Stimulated activated naive CD4-positive, alpha-beta T cell (primary cell): Measurements from ENCODE around the gene TENM3.

Experiments used
- DNase-seq, 6 experiments: peaks; one replicate each; lab custom pipeline; 2025; lab: John Stamatoyannopoulos, UW

The TENM3 gene

DNA sequence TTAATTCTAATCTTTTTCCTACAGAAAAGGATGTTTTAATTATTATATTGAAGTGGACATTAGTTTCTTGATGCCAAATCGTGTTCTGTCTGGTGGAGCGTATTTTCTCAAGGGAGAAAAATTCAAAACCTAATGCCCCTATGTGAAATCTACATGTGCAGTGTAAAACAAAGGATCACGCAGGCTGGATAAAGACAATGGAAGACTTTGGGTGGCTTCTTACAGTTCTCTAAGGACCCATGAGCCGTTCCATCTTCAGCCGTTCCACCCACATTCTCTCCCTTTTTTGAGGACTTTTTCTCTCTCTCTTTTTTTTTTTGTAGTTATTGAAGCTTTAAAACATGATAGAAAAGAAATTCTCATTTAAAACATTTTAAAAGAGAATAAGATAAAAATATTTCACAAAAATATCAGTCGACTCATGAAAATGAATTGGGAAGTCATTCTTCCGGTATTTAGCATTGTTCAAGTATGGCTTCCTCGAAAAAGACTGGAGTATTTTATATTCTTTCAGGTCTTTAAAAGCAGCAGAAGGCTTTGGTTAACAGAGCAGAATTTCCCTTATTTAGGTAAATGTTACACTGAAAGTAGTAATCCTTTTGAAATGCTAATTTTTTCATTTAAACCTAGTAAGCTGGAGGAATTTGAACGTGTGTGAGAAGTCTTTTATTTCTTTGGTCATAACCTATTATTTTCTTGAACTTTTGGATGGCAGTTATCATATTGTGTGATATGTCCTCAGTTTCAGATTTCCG lies 11.0 kb downstream of the TENM3 start:
- DNase-seq, result no peak

DNA sequence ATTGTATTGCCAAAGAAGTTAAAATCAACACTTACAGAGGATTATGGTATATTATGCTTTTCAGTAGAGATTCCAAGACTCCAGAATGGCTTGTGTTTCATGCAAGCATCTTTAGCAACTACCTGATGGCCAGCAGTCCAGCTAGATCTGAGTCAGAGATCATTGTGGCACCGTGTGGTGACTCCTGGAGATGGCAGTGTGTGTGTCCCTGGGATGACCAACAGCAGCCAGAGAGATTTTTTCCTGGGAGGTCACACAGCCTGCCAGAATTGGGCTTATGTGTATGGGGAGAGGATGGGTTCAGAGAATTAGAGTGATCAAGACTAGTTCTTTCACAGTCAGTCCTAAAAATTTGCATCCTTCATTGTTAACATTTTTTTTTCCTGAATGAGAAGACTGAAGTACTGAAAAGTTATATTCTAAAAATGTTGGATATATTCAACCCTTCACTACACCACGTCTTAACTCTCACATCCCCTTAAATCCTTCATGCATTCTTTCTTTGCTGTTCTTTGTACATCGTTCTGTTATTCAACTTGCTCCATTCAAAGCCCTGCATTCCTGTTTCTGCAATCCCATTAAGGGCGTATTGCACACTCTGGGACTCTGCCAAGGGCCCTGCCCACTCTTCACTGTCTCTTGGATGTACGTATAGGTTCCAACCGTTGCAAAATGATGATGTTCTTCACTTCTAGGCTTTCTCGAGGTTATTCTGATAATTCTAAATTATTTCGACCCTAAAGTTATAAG lies 12.4 kb downstream of the TENM3 start:
- DNase-seq, result no peak

DNA sequence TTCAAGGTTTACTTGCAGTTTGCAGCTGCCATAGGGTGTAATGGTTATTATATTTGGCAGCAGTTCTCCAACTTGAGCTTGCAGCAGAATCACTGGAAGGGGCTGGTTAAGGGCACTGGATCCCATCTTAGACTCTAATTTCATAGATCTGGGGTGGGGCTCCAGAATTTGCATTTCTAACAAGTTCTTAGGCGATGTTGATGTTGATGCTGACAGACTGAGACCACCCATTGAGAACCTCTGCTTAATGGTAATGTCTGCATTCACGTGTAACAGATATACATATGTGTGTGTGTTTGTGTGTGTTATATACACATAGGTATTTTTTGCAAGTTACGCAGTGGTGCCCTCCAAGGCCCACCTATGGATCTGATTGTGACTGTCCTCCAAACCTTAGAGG lies 13.8 kb downstream of the TENM3 start:
- DNase-seq, result no peak

DNA sequence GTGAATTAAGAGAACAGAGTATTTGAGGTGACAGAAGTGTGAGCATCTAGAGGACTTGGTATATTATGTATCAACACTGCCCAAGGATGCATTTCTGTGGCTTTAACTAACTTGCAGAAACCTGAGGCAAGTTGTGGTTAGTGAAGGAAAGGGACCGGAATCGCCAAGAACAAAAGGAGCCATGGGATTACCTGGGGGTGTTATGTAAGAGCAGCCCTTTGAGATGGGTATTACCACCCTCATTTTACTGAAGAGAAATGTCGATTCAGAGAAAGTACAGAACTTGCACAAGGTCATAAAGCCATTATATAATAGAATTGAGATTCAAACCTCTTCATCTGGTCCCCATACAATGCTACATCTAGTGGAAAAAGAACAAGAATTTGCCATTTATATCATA lies 14.3 kb downstream of the TENM3 start:
- DNase-seq, result no peak

DNA sequence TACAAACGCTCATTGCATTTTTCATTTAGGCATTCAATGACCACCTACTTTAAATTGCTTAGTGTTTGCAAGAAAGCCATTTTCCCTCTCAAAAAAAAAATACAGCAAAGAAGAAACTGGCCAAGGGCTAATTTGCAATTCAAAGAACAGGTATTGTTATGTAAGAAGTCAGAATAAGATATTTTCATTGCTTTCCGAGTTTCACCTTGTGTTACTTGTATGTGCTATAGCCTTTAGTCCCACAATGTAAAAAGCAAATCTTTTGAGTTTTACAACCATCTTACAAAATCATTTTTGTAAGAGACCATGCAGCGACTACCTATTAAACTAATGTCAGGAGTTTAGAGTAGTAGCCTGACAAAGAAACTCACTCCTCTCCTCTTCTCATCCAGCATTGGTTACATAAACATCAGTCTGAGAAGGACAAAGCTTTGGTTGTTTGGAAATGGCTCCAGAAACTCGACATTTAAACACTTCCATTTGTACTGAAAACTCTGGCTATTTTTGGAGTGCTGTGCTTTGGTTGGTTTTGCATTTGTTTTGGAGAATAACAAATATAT lies 15.3 kb downstream of the TENM3 start:
- DNase-seq, result no peak

DNA sequence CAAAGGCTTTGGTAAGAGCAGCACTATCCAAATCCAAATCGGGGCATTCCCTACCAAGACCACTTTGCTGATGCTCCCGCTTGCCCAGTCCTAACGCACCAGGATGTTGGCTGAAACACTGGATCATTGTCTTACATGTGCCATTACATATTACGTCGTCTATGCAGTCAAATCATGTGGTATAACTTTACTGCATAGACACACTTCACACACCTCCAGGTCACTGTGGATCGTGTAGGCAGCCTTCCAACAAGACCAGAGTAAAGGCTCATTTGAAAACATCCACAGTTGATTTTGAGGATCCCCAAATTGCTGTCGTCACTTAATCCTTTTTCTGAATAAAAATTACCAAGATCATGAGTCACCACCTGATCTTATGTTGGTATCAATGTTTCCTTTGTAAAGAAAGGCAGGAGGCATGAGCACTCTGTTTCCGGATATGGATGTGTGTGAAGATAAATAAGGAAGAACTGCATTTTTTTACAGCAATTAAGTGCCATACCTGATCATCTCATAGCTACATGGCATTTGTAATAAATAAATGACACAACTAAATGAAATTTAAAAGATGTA lies 18.5 kb downstream of the TENM3 start:
- DNase-seq, result no peak

DNA sequence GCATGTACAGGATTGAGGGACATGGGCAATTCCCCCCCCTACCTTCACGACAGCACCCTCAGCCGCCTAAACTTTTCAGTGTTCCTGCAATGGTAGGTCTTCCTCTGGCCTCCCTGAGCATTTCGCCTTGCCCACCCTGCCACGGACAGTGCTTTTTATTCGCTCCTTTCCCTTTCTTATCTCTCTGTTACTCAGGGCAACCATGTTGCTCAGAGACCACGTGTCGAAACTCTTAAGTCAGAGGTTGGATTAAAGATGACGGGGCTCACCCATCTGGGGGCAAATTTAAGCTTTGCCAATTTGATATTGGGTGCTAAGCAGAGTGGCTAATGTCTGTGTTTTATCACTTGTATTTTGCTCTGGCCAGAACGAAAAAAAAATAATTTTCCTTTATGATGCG lies 20.4 kb downstream of the TENM3 start:
- DNase-seq, result no peak

DNA sequence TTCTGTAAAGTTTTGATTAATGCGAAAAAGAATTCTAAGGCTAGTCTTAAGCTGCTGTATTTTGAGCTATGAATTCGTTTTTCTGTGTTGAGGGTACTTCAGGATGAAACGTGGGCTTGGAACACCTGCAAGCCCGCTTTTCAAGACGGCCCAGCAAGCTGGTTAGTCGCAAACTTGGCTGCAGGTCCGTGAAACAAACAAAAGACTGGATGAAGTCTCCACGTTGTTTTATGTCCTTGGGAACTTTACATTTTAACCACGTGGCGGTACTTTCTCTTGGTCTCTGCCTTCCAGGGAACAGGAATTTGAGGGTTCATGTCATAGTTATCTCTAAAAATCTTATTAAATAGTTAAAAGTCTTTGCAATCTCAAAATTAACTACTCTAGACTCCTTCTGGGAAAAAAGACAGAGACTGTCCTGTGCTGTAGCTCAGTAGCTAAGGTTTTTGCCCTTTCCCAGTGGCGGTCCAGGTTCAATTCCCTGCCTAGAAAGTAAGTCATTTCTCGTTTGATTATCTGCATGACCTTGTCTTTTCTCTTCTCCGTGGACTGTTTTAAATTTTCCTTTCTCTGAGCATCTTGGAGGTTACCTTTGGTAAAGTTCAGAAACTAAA lies 21.0 kb downstream of the TENM3 start:
- no peak for DNase-seq

DNA sequence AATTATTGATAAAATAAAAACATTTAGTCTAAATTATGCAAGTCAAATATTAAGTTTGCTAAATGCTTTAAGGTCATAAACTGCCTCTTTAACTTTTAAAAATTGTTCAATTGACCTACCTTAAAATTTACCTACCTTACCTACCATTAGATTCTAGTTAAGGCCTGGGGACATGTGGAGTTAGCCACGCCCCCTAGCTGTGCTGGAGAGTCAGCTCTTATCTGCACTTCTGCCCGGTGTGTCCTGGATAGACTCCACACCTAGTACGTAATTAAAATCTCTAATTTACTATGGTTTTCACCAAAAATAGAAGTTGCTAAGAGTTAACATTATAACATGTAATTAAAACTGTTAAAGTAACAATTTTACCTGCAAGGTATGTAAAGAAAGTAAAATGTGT lies 22.7 kb downstream of the TENM3 start:
- DNase-seq, result no peak

DNA sequence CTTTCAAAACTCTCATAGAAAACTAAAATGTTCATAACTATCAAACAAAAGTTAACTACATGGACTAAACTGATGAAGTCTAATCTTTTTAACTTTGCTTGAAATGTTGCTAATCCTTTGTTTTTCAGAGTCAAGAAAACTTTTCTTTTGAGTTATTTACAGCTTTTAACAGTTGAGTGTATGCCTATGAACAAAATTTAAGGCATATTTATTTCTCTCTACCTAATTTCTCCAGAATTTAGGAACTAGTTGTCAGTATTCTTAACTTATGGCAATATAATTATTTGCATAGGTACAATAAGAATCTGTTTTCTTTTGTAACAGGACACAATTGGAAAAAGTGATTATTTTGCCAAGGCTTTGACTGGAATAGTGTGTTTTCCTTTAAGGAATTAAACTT lies 23.8 kb downstream of the TENM3 start:
- DNase-seq, result no peak

DNA sequence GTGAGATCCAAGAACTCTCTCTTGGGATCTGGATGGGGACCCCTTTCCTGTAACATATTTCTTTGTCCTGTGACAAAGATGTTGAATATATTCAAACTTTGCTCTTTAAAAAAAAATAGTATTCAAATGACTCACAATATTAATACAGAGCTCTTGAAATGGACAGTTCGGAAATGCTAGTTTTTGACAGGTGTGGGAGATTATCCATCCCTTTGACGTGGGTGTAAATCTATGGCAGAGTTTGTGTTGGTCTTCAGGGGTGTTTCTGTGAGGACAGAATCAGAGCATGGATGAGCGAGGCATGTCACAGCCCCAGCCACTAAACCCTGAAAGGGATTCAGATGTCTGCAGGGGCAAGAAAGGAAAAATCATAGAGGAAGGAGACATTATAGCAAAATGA lies 25.8 kb downstream of the TENM3 start:
- DNase-seq, result no peak

DNA sequence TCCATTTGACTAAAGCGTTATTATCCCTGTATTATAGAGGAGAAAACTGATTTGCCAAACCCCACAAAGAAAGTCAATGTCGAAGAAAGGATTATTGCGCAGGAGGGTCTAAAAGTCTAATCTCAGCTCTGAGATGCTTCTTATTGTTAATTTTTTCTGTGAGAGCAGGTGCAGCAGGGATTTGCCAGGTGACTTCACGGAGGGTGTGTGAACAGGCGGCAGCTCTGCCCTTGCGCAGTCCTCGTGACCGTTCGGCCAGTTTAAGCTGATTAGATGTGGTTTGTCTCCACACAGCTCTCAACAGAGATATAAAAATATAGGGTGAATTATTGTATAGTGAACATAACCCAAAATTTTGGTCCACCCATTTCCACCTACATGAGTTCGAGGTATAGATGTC lies 28.5 kb downstream of the TENM3 start:
- no peak for DNase-seq

DNA sequence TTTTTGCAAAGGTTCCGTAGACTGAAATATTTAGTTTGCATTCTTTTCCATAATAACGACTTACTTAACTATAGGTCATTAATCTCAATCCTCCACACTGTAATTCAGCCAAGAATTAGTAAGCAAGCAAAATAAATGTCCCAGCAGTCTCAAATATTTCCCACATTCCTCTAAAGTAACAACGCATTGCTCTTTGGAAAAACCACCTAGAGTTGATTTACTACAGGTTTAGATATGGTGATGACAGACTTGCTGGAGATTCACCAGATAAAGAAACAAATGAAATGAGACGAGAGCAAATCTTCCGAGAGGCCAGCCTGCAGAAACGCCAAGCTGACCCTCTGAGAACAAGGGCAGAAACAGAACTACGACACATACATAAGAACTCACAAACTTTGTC lies 28.9 kb downstream of the TENM3 start:
- DNase-seq, result no peak

DNA sequence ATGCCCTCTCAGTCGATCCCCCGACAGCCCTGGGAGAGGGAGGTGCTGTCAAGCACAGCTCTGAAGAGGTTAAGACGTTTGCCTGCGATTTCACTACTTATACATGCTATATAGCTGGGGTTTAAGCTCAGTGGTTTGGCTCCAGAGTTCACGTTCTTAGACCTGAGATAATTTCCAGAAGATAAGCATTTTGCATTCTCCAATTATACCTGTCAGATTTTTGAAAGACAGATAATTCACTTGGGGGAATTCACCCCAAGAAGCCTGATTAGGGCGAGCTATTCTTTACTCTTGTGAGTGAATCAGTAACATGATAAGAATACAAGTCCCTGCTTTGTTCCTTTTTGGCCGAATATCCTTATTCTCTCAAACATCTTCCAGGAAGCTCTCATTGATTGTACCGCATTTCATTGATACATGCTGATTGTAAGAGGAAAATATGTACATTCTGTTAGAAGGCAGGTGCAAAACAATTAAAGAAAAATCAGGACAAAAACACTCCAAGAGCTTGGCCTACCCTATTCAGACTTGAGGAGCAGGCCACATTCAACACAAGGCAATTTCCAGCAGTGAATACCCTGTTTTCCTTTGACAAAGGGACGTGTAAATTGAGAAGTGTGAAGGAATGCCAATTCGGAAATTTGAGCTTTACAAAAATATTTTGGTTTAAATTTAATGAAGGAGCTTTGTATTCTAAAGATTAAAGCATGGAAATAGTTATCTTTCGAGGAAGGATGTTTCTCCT lies 30.2 kb downstream of the TENM3 start:
- DNase-seq, result no peak

DNA sequence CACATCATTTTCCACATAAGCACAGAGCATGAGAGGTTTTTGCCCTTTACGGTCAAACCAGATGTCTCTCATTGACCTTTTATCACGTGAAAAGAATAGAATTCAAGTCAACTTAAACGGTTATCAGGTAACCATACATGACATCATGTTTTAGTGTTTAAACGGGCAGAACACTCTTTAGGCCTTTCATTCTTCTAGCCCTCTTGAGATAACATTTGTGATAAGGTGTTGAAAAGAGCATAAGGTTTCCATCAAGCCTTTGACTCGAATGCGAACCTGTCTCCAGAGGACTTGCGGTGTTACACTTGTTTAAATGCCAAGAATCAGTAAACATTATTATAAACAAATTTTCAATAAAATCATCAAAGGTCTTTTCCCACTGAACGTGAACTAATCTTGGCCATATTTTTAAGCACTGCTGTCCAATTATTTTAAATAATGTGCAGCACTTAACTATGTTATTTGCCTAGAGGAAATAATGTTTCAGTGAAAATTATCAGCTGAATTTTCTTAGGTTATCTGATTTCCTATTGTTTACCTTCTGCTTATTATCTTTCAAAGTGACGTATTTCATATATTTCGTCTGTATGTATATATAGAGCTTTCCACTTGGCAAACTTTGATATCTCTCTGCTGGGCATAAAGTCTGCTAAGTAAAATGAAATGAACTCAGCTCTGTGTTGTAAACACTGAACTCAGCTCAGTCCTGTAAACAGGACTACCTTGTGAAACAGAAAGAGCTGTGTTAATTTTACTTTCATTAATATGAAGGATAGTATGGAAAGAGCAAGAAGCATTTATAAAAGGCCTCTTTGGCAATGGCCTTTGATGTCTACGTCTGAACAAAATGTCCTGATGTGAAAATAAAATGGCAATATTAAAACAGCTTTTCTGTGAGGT lies 33.3 kb downstream of the TENM3 start:
- DNase-seq, result no peak

DNA sequence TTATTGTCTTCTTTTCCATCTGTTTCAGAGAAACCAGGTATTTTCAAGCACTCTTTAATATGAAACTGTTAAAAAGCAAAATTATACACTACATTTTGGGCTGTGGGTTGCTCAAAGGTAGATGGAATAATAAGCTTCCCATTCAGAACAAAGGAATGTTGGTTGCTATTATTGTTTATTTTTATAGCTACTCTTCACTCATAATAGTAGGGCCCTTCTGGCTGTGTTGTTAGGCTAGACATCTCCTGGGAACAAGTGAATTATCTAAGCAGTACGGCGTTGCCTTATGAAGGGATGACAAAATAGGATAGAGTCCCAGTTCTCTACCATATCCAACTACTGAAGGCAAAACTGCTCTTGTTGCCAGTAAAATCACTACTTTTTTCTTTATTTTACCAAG lies 34.2 kb downstream of the TENM3 start:
- no peak for DNase-seq

DNA sequence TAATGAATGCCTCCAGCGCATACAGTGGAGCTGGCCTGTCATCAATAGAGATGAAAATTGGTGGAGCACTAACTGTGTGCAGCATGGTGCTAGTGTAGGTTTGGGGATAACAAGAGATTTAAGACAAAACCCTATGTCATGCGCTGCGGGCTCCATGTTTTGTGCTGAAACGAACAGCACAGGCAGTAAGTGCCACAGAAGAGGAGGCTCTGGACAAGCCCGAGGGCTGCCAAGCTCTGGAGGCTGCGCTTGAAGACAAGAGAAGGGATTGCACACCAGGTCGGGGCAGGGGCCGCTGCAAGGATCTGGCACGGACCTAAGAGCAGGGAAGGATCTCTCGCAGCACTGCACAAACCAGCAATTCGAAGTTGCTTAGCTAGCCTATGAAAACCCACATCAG lies 35.5 kb downstream of the TENM3 start:
- DNase-seq, result no peak

DNA sequence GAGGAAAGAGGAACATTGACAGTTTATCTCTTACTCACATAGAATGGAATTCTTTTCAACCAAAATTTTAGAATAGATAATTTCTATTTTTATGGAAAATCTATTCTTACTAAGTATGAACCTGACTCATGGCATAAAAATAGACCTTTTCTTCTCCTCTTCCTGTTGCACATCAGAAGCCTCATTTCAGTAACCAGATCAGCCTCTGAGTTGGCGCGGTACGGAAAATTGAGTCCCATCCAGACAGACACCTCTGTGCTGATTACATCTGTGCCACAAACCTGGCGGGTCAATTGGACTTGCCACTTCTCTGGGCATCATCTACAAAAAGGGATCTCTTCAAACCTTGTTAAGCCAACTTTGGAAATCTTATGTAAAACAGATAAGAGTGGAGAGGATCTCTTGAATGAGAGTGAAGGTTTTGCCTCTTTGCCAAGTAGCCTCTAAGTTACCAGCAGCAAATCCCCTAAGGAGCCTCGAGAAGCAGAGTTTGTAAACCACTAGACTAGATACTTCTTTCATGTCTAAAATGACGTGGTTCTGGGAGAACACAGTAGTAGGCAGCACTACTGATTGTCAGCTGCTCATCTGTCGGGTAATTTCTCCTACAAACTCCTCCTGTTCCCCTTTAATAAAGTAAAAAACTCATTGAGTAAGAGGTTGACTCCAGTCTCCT lies 37.4 kb downstream of the TENM3 start:
- DNase-seq, result no peak

DNA sequence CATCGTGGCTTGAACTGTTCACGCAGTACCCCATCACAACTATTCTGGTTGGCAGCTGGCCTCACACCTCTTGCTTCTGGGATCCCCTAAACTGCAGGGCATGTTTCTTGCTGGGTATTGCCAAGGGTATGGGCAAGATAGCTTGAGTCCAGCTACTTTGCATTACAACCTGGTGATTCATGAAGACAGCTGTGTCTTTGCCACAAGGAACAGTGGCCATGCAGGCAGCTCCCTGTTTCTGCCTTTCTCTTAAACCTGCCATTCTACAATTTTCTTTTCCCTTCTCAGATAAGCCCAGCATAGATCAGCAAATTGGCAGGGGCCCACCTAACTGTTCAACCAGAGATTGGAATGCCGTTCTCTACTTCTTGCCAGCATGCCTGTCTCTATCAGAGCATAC lies 42.8 kb downstream of the TENM3 start:
- no peak for DNase-seq

DNA sequence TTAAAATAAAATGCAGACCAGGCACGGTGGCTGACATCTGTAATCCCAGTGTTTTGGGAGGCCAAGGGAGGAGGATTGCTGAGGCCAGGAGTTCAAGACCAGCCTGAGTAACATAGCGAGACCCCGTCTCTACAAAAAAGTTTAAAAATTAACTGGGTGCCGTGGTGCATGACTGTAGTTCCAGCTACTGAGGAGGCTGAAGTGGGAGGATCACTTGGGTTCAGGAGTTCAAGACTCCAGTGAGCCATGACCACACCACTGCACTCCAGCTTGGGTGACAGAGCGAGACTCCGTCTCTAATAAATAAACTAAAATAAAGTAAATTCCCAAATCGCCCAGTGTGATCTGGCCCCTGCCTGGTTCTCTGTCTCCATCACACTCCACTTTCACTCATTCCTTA lies 43.7 kb downstream of the TENM3 start:
- DNase-seq, result no peak
